COR-L47 (cell line): ENCODE measurements around the gene IQCH.
"Not testable (repeated sequence)": the region's sequence is repeated elsewhere in the genome, so short reads cannot be mapped to it uniquely, and the experiment has no call there.

ENCODE experiments used
- DNase-seq: peaks from one replicate; lab custom pipeline; 2025; lab: John Stamatoyannopoulos, UW

The IQCH gene

GRCh38 chr15:67246606-67247005, 8.0 kb upstream of the IQCH start:
- DNase-seq: not testable (repeated sequence)

DNA sequence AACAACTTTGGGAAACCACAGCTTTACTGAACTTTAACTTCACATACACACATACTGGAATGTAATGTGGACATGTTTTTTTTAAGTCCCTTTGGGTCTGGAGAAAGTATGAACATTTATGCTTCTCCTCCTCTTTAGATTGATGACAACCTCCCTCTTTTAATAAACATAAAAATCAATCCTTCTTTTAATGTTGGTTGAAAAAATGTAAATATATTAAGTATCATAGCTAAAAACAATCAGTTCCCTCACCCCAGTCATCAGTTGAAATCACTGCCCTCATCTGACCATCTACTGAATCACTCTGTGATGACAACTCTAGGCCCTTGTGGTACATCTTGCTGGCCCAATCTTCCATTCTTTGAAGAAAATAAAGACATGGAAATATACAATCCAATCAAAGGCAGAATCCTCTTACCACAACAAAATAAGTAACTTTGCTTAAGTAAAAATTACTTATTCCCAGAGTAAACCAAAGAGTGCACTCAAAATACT, 6.5 kb upstream of the IQCH start:
- DNase-seq: no peak

DNA sequence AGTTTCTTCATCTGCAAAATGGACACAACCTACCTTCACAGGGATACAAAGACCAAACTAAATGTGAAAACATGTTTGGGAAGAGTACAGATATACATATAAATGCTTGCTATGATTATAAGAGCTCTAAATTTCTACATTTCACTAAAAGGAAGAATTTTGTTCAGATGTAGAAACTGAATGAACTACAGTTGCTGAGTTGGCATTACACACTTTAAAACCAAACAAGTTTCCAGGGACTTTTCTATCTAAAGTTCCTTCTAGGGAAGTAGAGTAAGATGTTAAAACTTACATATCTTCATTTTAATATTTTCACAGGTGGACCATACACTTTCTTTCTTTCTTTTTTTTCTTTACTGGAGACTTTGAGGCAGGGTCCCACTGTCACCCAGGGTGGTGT, 4.8 kb upstream of the IQCH start:
- DNase-seq: no peak

DNA sequence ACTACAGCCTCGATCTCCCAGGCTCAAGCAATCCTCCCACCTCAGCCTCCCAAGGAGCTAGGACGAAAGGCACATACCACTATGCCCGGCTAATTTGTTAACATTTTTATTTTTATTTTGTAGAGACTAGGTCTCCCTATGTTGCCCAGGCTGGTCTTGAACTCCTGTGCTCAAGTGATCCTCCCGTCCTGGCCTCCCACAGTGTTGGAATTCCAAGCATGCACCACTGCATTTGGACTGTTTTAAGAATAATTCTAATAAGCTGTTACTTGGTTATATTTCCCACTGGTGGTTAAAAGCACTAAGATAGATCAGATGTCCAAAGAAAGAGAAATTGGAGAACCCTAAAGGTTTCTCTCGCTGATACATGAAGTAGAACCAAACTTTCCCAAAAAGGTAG, 3.3 kb upstream of the IQCH start:
- DNase-seq: no peak

DNA sequence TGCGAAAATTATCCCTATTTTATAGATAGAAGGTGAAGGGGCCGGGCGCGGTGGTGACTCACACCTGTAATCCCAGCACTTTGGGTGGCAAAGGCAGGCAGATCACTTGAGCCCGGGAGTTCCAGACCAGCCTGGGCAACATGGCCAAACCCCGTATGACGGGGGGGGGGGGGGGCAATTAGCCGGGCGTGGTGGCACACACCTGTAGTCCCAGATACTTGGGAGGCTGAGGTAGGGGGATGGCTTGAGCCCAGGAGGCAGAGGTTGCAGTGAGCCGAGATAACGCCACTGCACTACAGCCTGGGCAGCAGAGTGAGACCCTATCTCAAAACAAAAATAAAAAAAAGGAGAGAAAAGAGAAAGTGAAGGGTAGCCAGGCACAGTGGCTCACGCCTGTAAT, 1.5 kb upstream of the IQCH start:
- DNase-seq: no peak

GRCh38 chr15:67253549-67254237, 893 bp upstream of the IQCH start:
- DNase-seq: no peak

DNA sequence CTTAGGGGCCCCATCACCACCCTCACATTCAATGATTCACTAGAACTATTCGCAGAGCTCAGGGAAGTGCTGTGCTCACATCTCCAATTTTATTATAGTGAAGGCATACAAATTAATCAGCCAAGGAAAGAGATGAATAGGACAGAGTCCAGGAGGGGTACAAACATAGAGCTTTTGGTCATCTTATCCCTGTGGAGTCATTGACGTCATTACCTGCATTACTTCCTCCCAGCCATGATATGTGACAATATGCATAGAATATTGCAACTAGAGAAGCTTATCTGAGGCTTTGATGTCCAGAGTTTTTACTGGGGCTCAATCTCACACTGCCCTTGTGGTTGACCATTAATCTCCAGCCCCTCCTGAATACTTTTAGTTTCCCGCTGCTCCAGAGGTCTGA, 1.5 kb downstream of the IQCH start:
- no peak for DNase-seq

DNA sequence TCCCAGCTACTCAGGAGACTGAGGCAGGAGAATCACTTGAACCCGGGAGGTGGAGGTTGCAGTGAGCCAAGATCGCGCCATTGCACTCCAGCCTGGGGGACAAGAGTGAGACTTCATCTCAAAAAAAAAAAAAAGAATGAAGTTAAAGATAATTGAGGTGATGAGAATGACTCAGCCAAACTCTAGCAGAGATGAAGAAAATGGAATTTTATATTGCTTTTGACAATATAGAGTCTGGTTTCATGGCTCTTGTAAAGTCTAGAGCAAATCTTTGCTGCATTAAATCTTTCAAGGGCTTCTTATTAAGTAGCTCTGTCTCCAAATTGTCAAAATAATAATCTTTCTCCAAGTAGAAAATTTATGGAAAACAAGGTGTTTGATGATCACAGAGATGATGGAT, 3.8 kb downstream of the IQCH start:
- not testable (repeated sequence) for DNase-seq

DNA sequence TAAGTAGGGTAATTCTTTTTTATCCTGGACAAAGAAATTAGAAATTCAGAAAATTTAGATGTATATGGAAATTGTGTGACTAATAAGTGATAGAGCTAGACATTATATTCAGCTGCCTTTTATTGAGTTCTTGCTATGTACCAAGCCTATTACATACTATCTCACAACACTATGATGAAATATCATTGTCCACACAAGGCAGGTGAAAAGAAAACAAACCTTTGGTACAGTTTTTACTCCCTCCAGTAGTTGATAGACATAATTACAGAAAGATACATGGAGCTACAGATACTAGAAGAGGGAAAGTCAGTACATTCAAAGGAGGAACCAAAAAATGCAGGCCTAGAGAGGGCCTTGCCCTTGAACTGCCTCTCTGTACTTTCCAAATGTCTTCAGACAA, 4.8 kb downstream of the IQCH start:
- no peak for DNase-seq

DNA sequence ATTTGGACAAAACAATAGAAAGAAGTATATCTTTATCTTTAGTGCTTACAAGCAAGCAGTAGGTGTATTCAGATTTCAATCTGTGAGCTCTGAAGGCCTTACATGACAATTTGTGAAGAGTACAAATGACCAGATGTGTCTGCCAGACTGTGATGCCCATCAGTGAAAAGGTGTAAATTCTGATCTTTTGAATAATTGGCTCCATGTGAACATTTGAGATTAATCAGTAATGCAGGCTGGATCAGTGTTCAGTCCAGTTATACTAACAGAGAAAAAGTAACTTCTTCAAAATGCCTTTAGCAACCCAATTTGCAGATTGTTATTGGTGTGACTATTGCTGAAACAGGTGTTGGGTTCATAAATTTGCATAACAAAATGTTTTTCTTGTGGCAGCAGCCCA, 5.2 kb downstream of the IQCH start:
- no peak for DNase-seq

GRCh38 chr15:67266870-67267269, 12.3 kb downstream of the IQCH start:
- DNase-seq: no peak

DNA sequence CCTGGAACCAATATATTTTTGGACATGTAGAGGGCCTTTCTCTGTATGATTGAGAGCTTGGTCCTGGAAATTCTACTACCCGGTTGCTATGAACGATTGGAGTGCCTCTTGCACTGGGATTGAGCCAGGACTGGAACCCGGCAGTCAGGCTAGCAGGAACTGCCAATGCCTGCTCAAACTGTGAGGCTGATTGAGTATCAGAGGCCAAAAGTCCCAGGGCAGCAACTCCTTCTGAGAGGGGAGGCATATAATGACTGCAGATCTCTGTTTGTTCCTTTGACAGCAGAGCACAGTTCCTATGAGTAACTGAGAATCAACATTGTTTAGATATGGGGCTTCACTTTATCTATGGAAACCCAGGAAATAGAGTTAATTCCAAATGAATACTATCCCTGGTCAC, 12.9 kb downstream of the IQCH start:
- DNase-seq: no peak

GRCh38 chr15:67267951-67268941, 13.7 kb downstream of the IQCH start:
- DNase-seq: no peak

GRCh38 chr15:67274236-67274635, 19.6 kb downstream of the IQCH start:
- DNase-seq: no peak

- DNase-seq: no peak
These were observed 22.1 kb downstream of the IQCH start for GRCh38 chr15:67276666-67277065.

DNA sequence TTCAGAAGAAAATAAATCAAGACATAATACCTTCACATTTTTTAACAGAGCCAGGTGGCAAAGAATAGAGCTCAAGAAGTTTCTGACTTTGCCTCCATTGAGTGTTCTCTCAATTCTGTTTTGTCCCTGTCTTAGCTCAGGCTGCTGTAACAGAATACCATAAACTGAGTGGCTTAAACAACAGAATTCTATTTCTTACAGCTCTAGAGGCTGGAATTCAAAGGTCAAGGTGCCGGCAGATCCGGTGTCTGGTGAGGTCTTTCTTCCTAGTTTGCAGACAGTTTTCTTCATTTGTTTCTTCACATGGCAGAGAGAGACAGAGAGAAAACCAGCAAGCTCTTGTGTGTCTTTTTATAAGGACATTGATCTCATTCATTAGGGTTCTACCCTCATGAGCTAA, 25.6 kb downstream of the IQCH start:
- no peak for DNase-seq

DNA sequence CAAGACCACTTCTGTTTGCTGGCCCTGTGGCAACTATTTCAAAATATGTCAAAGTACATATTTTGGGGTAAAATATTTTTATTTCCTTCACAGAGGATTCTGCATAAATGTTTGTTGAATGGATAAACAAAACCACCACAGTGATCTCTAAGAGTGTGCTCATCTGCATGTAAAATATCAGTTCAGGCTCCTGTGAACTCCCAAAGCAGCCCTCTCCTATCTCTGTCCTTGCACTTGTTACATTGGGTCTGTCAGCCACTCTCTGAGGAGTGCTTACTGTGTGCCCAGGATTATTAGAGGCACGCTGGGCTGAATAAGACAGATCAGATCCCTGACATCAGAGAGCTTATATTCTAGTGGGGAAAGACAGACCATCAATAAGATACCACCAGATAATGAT, 27.1 kb downstream of the IQCH start:
- no peak for DNase-seq

DNA sequence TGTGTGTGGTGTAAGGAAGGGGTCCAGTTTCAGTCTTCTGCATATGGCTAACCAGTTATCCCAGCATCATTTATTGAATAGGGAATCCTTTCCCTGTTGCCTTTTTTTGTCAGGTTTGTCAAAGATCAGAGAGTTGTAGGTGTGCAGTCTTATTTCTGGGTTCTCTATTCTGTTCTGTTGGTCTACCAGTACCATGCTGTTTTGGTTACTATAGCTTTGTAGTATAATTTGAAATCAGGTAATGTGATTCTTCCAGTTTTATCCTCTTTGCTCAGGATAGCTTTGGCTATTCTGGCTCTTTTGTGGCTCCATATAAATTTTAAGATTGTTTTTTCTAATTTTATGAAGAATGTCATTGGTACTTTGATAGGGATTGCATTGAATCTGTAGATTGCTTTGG, 31.0 kb downstream of the IQCH start:
- DNase-seq: not testable (repeated sequence)

DNA sequence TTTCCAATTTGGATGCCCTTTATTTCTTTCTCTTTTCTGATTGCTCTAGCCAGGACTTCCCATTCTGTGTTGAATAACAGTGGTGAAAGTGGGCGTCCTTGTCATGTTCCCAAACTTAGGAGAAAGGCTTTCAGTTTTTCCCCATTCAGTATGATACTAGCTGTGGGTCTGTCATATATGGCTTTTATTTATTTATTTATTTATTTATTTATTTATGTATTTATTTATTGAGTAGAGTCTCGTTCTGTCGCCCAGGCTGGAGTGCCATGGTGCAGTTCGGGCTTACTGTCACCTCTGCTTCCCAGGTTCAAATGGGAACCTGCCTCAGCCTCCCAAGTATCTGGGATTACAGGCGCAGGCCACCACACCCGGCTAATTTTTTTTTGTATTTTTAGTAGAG, 31.8 kb downstream of the IQCH start:
- not testable (repeated sequence) for DNase-seq

GRCh38 chr15:67290319-67290718, 35.7 kb downstream of the IQCH start:
- DNase-seq: no peak

DNA sequence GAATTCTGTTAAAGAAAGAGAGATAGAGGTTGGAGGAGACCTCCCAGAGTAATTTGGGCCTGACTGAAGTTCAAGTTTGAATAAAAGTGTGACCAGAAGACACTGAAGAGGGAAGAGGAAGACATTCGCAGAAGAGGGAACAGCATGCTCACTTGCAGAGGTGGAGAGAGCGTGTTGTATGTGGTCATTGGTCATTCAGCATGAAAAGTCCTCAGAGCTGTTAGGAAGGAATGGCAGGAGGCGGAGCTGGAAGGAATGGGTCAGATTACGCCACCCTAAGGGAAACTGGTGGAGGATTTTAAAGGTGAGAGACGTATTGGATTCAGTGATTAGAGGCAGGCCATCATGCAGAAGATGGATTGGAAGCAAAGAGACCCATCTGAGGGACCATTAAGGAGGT, 41.6 kb downstream of the IQCH start:
- DNase-seq: no peak

DNA sequence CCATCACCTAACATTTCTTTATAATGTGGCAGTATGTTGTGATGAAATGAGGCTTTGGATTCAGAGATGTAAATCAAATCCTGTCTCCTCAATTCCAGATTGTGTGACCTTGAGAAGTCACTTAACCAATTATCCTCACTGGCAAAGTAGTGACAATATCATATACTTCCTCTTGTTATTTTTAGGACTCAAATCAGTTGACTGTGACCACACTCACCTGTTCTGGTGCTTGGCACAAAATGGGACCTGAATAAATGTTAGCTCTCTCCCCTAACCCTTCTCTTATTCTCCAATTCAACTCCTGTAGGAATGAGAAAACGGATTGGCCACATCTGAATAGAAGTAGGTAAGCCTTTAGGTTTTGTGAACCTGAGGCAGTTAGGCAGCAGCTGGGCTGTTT, 42.1 kb downstream of the IQCH start:
- DNase-seq: no peak
